Nephron (organoid): ENCODE data around the gene MICAL3.

Experiments used
- H3K27ac Mint-ChIP-seq, 3 experiments: 2 replicates each; pipeline ENCODE4 v1.8.0; 2020; ENCODE audit warnings: mixed read lengths in 3 of 3, mild to moderate bottlenecking in 2 of 3, moderate library complexity in 1 of 3
- H3K27me3 Mint-ChIP-seq: 2 replicates; pipeline ENCODE4 v1.8.0; 2021; ENCODE audit warnings: low read depth, mild to moderate bottlenecking, moderate library complexity, mixed read lengths
- H3K36me3 Mint-ChIP-seq: 2 replicates; pipeline ENCODE4 v1.8.0; 2020; ENCODE audit warnings: low read depth, mixed read lengths
- H3K4me1 Mint-ChIP-seq: 2 replicates; pipeline ENCODE4 v1.8.0; 2020; ENCODE audit warnings: mixed read lengths
- H3K4me3 Mint-ChIP-seq, 3 experiments: 2 replicates each; pipeline ENCODE4 v1.8.0; 2020; ENCODE audit warnings: mild to moderate bottlenecking in 3 of 3, mixed read lengths in 3 of 3, moderate library complexity in 2 of 3
- H3K9me3 Mint-ChIP-seq: 2 replicates; pipeline ENCODE4 v1.8.0; 2020; ENCODE audit warnings: mixed read lengths
- TF ChIP-seq, protein P1 (sequence below), 3 experiments: fragments of 200-600 bp; sonication (generic); IDR thresholded peaks; one replicate each; pipeline ENCODE4 v1.5.0; 2021; ENCODE audit warnings: antibody characterized with exemption in 3 of 3; ENCODE audit not compliant: unreplicated experiment in 3 of 3

Gene MICAL3

GRCh38 chr22:17981497-17981896 lies 42.9 kb downstream of the MICAL3 start:
- no peaks in the 10 kb centered on the region for H3K27me3 Mint-ChIP-seq
- no peak overlapping the region for H3K4me3 Mint-ChIP-seq
- no peak overlapping the region for H3K27ac Mint-ChIP-seq
- TF ChIP-seq, protein P1, sequence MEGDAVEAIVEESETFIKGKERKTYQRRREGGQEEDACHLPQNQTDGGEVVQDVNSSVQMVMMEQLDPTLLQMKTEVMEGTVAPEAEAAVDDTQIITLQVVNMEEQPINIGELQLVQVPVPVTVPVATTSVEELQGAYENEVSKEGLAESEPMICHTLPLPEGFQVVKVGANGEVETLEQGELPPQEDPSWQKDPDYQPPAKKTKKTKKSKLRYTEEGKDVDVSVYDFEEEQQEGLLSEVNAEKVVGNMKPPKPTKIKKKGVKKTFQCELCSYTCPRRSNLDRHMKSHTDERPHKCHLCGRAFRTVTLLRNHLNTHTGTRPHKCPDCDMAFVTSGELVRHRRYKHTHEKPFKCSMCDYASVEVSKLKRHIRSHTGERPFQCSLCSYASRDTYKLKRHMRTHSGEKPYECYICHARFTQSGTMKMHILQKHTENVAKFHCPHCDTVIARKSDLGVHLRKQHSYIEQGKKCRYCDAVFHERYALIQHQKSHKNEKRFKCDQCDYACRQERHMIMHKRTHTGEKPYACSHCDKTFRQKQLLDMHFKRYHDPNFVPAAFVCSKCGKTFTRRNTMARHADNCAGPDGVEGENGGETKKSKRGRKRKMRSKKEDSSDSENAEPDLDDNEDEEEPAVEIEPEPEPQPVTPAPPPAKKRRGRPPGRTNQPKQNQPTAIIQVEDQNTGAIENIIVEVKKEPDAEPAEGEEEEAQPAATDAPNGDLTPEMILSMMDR (IDR thresholded peaks at IDR 0.05; ENCODE audit: unreplicated experiment in 3 of 3) = no peak
- peaks cover 42% of the 10 kb centered on the region for H3K4me1 Mint-ChIP-seq
- H3K9me3 Mint-ChIP-seq = no peaks in the 10 kb centered on the region
- H3K36me3 Mint-ChIP-seq = peaks cover 3% of the 10 kb centered on the region

- Mint-ChIP-seq H3K27ac (peak overlapping the region; percentile 69 to 83 (median 74)), H3K9me3 (no peaks in the 10 kb centered on the region), H3K27me3 (no peaks in the 10 kb centered on the region), H3K36me3 (peaks cover 3% of the 10 kb centered on the region), H3K4me1 (peaks cover 48% of the 10 kb centered on the region), H3K4me3 (peak overlapping the region in 1 of 3 experiments; percentile 64)
- TF ChIP-seq, protein P1 (IDR thresholded peaks at IDR 0.05; ENCODE audit: unreplicated experiment in 3 of 3) = no peak
These were observed 43.7 kb downstream of the MICAL3 start for GRCh38 chr22:17980638-17981051.

DNA sequence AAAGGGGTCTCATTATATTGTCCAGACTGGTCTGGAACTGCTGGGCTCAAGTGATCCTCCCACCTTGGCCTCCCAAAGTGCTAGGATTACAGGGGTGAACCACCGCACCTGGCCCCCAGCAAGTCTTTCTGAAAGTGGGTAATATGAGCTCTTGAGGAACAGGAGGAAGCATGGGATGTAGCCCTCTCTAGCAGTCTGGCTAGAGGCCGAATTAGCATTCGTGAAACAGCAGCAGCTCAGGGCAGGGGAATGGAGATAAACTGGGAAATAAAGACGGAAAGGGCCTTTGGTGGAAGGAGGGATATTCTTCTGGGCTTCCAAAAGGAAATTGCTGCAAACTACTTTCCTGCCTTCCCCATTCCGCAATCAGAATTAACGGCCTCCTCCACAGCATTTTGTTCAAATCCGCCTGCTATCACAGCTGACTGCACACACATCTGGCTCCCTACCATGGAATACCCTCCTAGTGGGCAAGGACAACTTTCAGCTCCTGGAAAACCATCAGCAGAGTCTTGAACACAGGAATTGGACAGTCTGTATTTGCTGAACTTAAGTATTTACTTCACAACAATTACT lies 44.3 kb downstream of the MICAL3 start:
- Mint-ChIP-seq H3K4me1 (peaks cover 48% of the 10 kb centered on the region), H3K27ac (peak overlapping the region; percentile 69 to 83 (median 74)), H3K36me3 (peaks cover 3% of the 10 kb centered on the region), H3K9me3 (no peaks in the 10 kb centered on the region), H3K4me3 (peak overlapping the region in 1 of 3 experiments; percentile 64), H3K27me3 (no peaks in the 10 kb centered on the region)
- TF ChIP-seq, protein P1 (IDR thresholded peaks at IDR 0.05; ENCODE audit: unreplicated experiment in 3 of 3) = no peak

DNA sequence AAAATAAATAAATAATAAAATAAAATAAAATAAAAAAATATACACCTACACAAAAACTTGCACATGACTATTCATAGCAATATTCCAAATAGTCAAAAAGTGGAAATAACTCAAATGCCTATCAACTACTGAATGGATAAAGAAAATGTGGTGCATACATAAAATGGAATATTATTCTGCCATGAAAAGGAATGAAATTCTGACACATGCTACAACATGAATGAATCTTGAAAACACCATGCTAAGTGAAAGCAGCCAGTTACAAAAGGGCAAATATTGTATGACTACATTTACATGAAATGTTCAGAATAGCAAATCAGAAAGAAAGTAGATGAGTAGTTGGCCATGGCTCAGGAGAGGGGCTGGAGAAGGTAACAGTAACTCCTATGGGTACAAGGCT lies 46.3 kb downstream of the MICAL3 start:
- Mint-ChIP-seq H3K4me3 (no peak overlapping the region), H3K27ac (no peak overlapping the region), H3K4me1 (peaks cover 41% of the 10 kb centered on the region), H3K36me3 (peaks cover 3% of the 10 kb centered on the region), H3K27me3 (no peaks in the 10 kb centered on the region), H3K9me3 (no peaks in the 10 kb centered on the region)
- TF ChIP-seq, protein P1 (IDR thresholded peaks at IDR 0.05; ENCODE audit: unreplicated experiment in 3 of 3) = no peak

- no peak overlapping the region for H3K4me3 Mint-ChIP-seq
- peaks cover 3% of the 10 kb centered on the region for H3K36me3 Mint-ChIP-seq
- H3K27ac Mint-ChIP-seq = no peak overlapping the region
- peaks cover 46% of the 10 kb centered on the region for H3K4me1 Mint-ChIP-seq
- H3K27me3 Mint-ChIP-seq = no peaks in the 10 kb centered on the region
- no peaks in the 10 kb centered on the region for H3K9me3 Mint-ChIP-seq
- TF ChIP-seq, protein P1 (IDR thresholded peaks at IDR 0.05; ENCODE audit: unreplicated experiment in 3 of 3) = no peak
These were observed 47.0 kb downstream of the MICAL3 start for GRCh38 chr22:17977371-17977770.

GRCh38 chr22:17976121-17976520 lies 48.2 kb downstream of the MICAL3 start:
- TF ChIP-seq, protein P1 (IDR thresholded peaks at IDR 0.05; ENCODE audit: unreplicated experiment in 3 of 3) = no peak
- Mint-ChIP-seq H3K4me1 (peaks cover 54% of the 10 kb centered on the region), H3K9me3 (no peaks in the 10 kb centered on the region), H3K36me3 (peaks cover 3% of the 10 kb centered on the region), H3K27ac (peak overlapping the region in 2 of 3 experiments; percentile 37 to 40), H3K27me3 (no peaks in the 10 kb centered on the region), H3K4me3 (no peak overlapping the region)
